ENCODE results near the gene DMRTB1. TPM values are rescaled to one million over a fixed set of nuclear protein-coding genes. Genes with fewer than 3 reads are reported as not detected.

DMRTB1 gene
- total and polyA plus RNA-seq, 9 of the 15 experiments (the other 6 are each of a cell fraction or from before 2014, with no cell fraction given) = 0.06 to 0.35 (median 0.13) TPM; not detected in 3

- no peak for TF ChIP-seq CHD7 (IDR thresholded peaks at IDR 0.05; ENCODE audit: low read depth, low read length)
- TF ChIP-seq RNF2 (IDR thresholded peaks at IDR 0.05) = no peak
- TF ChIP-seq BHLHE40 (IDR thresholded peaks at IDR 0.05; ENCODE audit: low read length) = no peak
- TF ChIP-seq MIER1 (IDR thresholded peaks at IDR 0.05; ENCODE audit: low read depth) = no peak
- TF ChIP-seq ZZZ3 (IDR thresholded peaks at IDR 0.05) = no peak
- no peak for TF ChIP-seq TEAD4 (IDR thresholded peaks at IDR 0.05; ENCODE audit: low read length)
- no peak for TF ChIP-seq TEAD4 (CRISPR knock-in tag; IDR thresholded peaks at IDR 0.05; ENCODE audit: borderline replicate concordance)
- no peak for TF ChIP-seq TGIF2 (CRISPR knock-in tag; IDR thresholded peaks at IDR 0.05)
- no peak for TF ChIP-seq ZNF830 (CRISPR knock-in tag; IDR thresholded peaks at IDR 0.05)
- TF ChIP-seq GABPA (tag; conservative IDR thresholded peaks at IDR 0.05; ENCODE audit: low read depth) = no peak
- TF ChIP-seq ZFP91 (CRISPR knock-in tag; IDR thresholded peaks at IDR 0.05) = no peak
Observed at GRCh38 chr1:53415432-53415831, 43.8 kb upstream of the DMRTB1 start (continued).

All from K562 (cell line).